Putamen (tissue), 1 donor: Measurements from ENCODE around the gene AKAP12.

Source experiments
- DNase-seq: peaks from one replicate; pipeline ENCODE4 v3.0.0-alpha.2; 2016; ENCODE audit warnings: low spot score

AKAP12 gene

DNA sequence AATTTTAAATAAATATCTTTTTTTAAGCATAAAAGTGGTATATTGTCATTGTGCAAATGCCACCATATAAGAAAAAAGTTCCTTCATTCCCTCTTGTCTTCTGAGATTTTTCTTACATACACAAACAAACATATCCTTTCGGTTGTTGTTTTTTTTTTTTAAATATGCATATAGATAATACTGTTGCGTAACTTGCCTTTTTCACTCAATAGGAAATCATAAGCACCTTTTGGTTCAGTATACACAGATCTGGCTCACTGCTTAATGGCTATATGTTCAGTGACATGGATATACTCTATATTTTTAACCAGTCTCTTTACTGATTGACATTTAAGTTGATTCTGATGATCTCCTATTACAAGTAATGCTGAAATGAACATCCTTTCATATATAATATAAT is 40.1 kb downstream of the AKAP12 start:
- DNase-seq, result no peak

DNA sequence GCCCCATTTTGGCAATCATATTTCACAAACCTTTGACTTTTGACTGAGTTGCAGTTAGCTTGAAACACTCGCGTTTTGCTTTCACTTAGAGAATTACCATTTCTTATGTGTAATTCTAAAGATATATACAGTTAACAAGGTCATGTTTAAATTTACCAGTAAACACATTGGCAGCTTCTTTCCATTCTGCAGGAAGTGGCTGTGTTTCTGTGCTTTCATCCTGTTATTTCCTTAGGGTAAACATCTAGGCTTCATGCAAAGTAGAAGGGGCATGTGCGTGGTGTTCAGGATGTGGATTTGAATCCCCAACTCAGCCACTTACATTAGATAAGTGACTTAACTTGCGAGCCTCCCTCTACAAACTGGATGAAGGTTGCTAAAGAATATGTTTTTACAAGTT is 41.1 kb downstream of the AKAP12 start:
- no peak for DNase-seq

DNA sequence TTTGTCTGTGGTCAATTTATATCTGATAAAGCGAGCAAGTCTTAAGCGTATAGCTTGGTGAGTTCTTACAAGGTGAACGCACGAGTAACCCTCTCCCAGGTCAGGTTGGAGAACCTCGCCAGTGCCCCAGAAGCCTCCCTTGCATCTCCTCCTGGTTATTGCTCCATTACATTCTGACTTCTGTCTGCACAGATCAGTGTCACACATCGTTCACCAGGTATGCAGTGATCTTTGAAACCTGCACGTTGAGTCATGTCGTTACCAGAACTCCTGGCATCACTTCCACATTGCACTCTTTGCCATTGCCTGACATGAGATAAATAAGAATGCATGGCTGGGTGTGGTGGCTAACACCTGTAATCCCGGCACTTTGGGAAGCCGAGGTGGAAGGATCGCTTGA is 44.2 kb downstream of the AKAP12 start:
- DNase-seq, result no peak

DNA sequence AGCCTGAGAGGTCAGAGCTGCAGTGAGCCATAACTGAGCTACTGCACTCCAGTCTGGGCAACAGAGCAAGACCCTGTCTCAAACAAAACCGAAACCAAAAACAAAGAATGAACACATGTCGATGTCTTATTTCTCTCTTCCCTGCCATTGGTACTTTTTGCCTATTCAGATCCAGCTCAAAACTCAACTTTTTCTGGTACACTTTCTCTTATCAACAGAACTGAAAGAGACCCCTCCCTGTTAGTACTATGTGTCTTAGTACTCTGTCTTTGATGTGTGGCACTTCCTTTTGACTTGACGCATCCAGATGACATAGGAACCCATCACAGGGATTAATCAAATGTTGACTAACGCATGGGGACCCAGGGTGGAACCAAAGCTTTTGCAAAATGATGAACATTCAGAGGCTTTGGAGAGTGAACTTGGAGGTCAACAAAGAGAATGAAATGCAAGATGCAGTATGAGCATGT is 44.8 kb downstream of the AKAP12 start:
- DNase-seq, result no peak

DNA sequence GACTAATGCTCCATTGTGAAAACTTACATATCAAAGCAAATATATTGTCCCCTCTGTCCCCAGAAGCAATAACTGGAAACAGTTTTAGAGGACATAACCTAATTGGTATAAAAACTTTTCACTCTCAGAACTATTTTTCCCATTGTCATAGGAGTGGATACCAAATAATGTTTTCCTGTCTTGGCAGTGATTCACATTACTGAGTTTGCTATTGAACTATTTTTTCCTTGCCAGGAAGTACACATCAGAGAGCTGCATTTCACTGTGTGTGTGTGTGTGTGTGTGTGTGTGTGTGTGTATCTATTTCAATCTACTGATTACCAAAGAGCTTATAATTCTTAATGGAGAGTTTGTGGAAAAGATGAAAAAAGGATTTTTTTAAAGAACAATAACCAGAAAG is 45.4 kb downstream of the AKAP12 start:
- DNase-seq, result no peak

DNA sequence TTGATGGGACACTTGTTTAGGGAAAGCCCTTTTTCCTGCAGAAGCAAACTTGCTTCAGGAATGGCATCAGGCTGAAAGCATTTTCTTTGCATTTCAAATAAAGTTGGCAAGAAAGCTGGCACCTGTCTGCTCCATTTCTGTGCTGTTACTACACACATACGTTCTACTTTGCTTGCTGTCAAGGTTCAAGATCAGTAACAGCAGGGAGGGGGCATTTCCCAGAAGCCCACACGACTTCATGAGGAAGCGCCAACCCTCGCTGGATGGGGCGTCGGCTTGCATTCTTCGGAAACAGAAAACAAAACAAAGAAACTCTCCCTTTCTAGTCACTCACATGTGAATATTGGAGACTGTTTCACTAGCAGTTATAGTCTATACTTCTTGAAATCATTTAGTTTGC is 46.4 kb downstream of the AKAP12 start:
- DNase-seq, result no peak

DNA sequence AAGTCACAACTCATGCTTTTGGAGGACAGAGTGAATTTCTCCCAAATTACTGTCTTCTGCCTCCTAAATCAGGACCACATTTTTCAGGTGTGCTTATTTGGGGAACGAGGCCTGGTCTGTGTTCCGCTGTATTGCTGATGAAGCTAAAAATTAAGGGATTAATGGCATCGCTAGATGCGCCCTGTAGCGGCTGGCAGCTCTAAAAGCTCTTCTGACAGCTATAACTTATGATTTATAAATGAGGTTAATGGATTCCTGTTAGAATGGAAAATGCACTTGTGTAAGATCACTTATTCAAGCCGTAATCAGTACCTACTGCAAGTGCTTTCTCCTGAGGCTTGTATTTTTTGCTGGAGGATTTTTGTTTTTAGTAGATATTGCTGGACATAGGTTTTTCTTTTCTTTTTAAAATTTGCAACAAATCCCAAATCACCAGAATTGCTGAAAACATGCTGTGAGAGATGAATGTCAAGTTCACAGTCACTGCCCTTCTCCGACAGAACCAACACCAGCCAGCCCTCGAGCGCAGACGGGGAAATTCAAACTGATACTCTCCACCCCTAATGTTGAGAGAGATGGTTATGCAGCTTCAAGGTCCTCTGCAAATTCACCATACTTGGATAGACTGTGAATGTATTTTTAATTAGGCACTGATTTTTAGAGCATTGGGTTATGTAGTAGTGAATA is 49.1 kb downstream of the AKAP12 start:
- no peak for DNase-seq

DNA sequence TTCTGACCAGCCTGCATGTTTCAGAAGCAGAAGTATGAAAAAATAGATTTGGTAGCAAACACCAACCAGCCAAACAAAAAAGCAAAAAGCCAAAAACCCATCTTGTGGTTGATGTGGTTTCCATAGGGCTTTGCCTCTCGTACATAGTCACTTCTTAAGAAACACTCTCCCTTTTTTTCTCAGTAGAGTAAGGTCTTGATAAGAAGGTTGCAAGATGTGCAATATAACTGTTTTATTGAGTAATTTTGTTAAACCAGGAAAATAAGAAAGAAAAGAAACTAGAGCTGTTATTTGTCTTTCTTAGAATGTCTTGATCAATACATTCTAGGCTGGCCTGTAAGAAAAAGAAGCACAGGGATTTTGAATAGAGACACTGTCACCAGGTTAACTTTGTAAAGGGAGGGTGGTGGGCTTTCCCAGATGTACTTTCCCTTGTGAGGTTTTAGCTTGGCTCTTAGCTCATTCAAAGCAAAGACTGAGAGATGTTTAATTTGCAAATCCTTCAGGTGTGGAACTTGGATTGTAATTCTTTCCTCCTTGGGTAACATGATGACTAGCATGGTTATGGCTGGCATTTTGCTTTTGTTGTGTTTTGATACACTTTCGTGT is 49.7 kb downstream of the AKAP12 start:
- no peak for DNase-seq

DNA sequence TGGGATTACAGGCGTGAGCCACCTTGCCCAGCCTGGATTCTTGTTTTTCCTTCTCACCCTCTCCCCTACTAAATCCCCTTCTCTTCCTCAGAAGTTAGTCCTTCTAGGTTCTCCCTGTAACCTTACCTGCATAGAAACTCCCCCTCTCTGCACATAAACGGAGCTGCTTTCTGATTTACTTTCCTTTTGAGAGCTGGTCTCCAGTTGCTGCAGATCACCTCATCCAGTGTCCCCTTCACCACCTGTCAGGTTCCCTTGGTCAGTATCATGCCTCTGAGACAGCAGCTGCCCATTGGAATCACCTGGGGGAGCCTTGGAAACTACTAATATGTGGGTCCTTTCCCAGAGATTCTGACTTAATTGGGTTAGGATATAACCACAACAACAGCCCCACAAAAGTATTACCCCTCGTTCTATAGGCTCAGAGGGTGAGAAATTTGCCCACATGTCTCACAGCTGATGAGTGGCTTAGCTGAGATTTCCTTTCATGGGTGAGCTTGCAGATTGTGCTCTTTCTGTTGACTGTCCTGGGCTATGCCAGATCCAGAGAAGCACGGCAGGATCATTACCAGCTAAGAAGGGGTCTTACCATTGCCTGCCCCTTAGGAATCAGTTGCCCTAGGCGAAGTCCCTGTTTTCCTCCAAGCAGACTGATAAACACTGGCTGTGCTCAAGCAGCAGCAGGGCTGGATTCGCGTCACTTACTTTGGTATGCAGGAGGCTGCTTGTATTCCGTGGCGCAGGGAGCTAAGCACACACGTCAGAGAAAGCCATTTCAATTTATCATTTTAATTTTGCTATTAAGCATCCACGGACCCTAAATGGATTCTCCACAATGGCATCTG is 51.3 kb downstream of the AKAP12 start:
- DNase-seq, result no peak

DNA sequence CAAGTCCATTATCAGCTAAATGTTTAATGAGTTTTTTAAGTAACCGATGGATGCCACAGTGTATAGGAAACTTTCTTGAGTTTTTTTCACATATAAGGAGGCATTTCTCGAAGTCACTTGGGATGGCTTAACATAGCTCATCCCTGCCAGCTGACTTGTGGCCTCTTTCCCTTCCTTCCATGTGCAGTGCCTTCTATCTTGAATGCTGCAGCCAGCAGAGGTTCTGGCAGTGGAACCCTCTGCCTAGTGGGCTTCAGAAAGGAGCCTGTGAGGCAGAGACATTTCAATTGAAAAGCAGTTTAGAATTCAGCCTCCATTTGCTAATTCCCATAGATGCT is 51.9 kb downstream of the AKAP12 start:
- no peak for DNase-seq

DNA sequence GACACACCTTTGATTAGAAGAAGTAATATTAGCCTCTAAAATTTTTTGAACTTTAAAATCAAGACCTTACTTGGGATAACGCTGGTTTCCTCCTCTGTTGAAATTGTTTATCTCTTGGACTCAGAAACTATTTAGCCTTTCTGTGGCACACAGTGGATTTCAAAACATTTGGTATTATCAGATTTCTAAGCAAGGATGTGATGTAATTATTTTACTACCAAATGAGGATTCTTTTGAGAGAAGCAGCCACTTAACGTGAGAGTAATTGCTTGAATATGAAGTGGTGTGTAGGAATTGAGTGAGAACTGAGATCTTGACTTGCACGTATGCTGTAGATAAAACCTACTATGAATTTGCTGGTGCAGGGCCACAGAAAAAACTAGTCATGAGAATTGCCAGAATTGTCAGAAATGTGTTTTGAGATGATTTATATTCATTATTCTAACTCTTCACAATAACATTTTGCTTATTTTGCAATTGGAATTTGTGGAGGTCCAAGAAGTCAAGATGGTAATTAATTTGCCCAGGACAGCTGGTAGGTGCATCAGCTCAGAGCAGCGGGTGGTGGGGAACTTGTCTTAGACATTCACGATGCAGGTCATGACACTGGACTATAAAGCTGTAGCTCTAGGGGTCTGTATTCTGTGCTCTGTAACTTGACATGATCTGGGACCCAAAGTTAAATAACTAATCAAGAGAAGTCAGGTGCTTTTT is 53.4 kb downstream of the AKAP12 start:
- DNase-seq, result no peak

DNA sequence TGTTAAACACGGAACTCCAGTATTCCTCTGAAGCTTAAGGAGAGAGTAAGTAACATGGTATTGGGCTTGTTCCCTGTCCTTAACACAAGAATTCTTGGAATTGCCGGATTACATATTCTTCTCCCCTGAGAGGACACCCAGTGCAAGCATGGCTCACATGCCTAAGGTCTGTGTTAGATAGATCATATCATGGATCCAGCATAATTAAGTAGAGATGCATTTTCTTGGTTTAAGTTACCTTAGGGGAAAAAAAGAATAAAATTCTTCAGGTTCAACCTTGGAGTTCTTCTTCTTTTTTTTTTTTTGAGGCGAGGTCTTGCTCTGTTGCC is 53.9 kb downstream of the AKAP12 start:
- no peak for DNase-seq

DNA sequence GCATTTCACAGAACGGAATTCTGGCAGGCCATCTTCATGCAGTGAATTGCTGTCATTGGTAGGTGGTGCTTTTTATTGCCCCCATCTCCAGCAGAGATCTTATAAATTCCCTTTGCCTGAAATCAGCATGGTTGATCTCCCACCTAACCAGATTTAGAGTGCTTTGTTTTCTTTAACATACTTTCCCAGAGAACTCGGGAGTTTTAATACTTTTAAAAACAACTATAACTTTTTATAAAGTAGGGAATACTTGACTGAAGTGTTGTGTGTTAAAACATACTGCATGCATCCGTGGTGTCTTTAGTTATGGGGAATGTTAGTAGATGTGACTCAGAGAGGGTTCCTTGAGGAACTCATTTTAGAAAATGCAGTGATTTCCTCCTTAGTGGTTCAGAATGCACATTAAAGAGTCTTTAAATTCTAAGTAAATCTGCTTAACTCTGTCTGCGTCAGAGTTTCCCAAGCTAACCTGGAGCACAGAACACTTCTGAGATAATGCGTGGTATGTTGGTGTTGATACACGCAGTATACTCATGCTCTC is 54.9 kb downstream of the AKAP12 start:
- DNase-seq, result no peak

DNA sequence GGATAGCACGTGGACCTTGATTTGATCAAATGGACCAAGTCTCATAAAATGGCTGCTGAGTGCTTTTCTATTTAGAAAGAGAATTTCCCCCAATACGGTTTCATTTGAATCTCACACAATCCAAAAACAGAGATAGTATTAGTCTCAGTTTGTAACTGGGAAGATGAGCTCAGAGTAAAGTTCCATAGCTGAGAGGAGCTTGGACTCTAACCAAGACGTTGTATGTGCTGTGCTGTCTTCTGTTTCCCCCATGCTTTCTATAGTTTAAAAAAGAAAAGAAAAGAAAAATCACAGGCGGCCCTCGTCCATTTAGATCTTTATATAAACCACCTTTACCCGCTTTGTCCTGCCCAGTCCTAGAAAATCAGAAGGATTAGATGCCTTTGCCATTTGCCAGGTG is 58.1 kb downstream of the AKAP12 start:
- no peak for DNase-seq

DNA sequence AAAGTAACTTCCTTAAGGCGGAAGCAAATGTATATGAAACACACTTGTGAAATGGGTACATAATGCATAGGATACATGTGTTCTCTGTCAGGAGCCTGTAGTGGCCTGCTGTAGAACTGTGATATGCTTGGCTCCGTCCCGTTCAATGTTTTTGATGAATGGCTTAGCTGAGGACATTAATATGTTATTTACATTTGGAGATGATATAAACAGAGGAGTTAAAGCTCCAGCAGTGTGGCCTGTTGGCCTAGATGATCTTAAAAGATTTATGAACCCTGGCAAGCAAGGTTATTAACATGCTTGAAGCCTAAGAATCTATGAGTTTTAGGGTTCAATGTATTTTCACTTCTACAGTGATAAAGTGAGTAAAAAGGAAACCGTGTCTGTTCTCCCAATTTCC is 59.2 kb downstream of the AKAP12 start:
- DNase-seq, result no peak

DNA sequence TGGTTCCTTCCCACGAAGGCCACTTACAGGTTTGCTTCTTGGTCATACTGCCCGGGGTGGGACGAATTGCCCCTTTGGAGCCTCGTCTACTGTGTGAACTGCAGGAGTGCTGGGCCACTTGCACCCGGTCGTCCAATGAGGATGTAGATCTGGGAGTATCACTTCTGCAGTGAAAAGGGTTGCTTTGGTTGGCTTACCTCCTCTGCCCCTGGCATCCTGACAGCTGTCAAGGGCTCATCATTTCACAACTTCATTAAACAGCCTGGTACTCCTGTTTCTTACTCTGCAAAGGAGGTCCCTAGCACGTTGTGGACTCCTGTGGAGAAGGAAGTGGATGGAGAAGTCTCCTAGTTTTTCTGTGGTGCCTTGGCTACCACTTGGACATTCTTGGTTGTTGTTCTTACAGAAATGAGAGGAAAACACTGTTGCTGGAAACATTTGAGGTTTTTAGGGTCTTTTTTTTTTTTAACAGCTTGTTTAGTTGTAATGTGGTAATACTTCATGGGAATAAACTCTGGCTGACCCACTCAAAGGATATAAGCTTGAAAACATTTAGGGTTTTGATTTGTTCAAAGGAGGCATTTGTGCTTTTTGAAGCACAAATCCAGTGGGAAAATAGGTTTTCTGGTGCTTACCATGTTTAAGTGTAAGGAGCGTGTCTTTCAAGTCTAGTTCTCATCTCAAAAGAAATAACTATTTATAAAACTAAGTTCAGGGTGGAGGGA is 60.7 kb downstream of the AKAP12 start:
- no peak for DNase-seq

DNA sequence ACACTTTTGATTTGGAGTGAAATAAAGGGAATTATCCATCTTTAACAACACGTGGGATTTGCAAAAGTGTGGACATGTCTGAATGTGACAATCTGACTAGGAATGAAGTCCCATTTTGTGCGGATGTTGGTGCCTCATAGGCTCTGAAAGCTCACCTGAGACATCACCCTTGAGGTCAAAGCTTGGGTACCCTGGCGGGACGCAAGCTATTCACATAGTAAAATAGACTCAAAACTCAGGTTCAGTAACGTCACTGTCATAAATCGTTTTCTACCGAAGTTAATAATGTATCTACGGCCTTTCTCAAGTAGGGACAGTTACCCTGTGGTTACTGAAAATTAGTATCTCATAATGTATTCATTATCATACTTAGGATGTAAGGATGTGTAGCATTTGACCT is 61.8 kb downstream of the AKAP12 start:
- no peak for DNase-seq

DNA sequence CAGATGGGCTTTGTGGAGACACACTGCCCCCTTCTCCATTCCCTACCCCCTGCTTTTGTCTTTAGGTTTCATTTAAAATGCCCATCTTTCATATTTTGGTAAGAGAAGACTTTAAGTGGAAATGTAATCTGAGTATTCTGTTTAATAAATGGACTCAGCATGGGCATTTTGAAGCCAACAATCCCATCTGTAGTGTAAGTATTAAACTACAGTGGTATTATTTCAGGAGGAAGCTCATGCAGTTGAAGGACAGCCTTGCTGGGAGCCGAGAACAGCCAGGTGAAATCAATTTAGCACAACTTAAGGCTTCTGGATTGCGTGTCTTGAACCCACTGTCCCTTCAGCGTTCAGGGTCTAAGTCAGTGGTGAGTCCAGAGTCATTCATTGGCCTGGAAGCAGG is 63.5 kb downstream of the AKAP12 start:
- no peak for DNase-seq

DNA sequence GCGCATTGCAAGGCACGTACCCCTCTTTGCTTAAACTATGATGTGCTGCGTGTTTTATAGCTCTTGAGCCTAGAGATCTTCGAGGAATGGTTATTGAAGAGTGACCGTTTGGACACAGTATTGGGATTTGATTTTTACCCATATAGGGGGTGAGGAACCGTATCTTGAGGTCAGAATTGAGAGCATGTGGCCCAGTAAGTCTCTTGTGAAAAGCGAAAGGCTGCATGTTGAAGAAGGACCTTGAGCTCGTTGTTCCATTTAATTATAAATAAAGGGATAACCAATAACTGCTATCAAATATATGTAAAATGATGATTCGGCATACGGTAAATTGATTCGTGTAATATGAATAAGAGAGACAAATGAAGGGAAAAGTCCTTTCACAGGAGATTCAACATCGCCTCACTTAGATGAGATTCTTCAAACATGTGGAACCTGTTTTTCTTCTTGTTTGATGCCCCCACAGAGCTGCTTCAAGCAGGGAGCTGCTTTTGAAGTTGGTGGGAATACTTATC is 66.6 kb downstream of the AKAP12 start:
- no peak for DNase-seq

DNA sequence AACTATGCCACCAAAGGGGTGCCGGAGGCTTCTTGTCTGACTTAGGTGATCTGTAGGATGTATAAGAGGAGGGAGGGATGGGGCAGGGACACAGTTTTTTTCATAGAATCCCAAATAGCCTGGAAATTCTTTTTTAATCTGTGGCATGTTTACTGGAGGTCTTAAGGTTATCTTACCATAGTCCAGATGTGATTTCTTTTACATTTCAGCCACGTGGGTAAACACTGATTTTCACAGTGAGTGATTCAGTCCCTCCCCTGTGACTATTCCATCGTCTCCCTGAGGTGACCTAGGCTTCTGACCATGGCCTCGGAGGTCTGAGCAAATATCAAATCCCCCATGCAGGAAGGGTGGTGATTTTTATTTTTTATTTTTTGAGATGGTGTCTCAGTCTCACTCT is 67.7 kb downstream of the AKAP12 start:
- no peak for DNase-seq

DNA sequence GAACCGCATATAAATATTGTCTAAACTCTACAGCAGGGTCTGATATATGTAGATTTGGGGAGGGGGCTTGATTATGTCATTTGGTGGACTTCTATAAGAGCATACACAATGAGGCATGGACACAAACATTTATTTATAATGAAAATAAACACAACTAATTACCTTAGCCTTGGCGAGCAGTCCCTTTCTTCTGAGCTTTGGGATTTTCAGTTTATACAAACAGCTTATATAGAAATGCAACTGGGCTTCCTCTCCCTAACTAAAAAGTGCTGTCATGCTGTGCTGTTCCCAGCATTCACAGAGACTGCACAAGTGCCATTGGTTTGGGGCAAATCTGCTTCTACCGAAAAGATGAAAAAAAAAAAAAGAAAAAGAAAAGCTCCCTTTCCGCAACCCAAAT is 69.9 kb downstream of the AKAP12 start:
- DNase-seq, result no peak

DNA sequence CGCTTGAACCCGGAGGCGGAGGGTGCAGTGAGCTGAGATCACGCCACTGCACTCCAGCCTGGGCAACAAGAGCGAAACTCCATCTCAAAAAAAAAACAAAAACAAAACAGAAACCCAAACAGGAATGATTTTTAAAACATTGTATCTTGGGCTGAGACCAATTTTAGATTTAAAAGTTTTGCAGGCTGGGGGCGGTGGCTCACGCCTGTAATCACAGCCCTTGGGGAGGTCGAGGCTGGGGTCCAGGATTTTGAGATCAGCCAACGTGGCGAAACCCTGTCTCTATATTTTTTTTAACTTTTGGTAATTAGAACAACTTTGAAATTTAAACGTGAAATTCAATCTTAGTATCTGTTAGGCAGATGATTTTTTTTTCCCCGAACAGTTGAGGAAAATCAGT is 70.5 kb downstream of the AKAP12 start:
- DNase-seq, result no peak
